HepG2 (cell line): ENCODE measurements around the gene TTC6. TPM values are rescaled to one million over a fixed set of nuclear protein-coding genes. Genes with fewer than 3 reads are reported as not detected.

Experiments used
- ATAC-seq: fragments of 200-7000 bp; cut with Tn5 transposase; 3 replicates; pipeline ENCODE4 v1.9.1; 2020; ENCODE audit warnings: mild to moderate bottlenecking, moderate library complexity
- BruUV-seq: library from RNA; stranded (reverse); fragments of 400-500 nt; replicated peaks from 2 replicates; lab custom pipeline; 2021; lab: Mats Ljungman, UMichigan
- CTCF ChIA-PET: fragments of 300-600 bp; formaldehyde crosslinking; extraction: SDS; loops from one replicate; lab custom pipeline; 2021; ENCODE audit warnings: low total read pairs, inconsistent platforms, low intra/inter-chr PET ratio; lab: Yijun Ruan, JAX
- POLR2A ChIA-PET: fragments of 350-600 bp; sonication (Branson Sonifier 250); formaldehyde crosslinking; loops from one replicate; lab custom pipeline; 2020; ENCODE audit warnings: antibody characterized with exemption, inconsistent platforms; lab: Yijun Ruan, JAX
- DNase-seq: peaks from one replicate; pipeline ENCODE4 v3.0.0-alpha.2; 2015; ENCODE audit warnings: low spot score
- FAIRE-seq: peaks from 3 replicates; lab custom pipeline; 2011; peaks lifted over from hg19 to GRCh38; lab: Jason Lieb, UNC
- H2AFZ ChIP-seq: one replicate; pipeline ENCODE4 v1.6.1; 2011; ENCODE audit warnings: low read length, inconsistent platforms
- H3K27ac ChIP-seq: fragments of 300-600 bp; 3 replicates; pipeline ENCODE4 v1.8.0; 2011; ENCODE audit warnings: mixed run types, mild to moderate bottlenecking, mixed read lengths, low read length, inconsistent platforms; ENCODE audit not compliant: insufficient read depth; ENCODE audit errors: extremely low read length
- H3K27me3 ChIP-seq, 2 experiments: fragments of 200-600 bp in 1 of 2; 2 replicates in 1 of 2; 3 replicates in 1 of 2; pipeline versions ENCODE4 v1.6.0 to v1.8.0; 2011; ENCODE audit warnings: low read length in 2 of 2, mild to moderate bottlenecking in 2 of 2, moderate library complexity in 2 of 2, inconsistent platforms in 1 of 2; ENCODE audit not compliant: insufficient read depth in 2 of 2, control insufficient read depth in 1 of 2
- H3K36me3 ChIP-seq, 2 experiments: fragments of 200-600 bp in 1 of 2; replicated peaks in 1 of 2; 2 replicates in 1 of 2; 3 replicates in 1 of 2; pipeline versions ENCODE4 v1.5.1 to v1.8.0; 2011; ENCODE audit warnings: low read length in 2 of 2, inconsistent platforms in 1 of 2; ENCODE audit not compliant: insufficient read depth in 2 of 2, control insufficient read depth in 1 of 2
- H3K4me1 ChIP-seq: 2 replicates; pipeline ENCODE4 v1.5.1; 2012; ENCODE audit warnings: low read length, inconsistent platforms; ENCODE audit not compliant: insufficient read depth
- H3K4me2 ChIP-seq: 2 replicates; pipeline ENCODE4 v1.6.0; 2011; ENCODE audit warnings: low read depth, low read length, inconsistent platforms
- H3K4me3 ChIP-seq, 3 experiments: fragments of 200-600 bp in 1 of 3; sonication (generic), shearing (Covaris generic) in 1 of 3; replicated peaks in 1 of 3; 2 replicates each; pipeline ENCODE4 v1.5.1; 2011 to 2016; ENCODE audit warnings: low read length in 3 of 3, inconsistent platforms in 2 of 3, low read depth in 2 of 3, mild to moderate bottlenecking in 2 of 3, control low read depth in 1 of 3, mixed read lengths in 1 of 3; ENCODE audit not compliant: insufficient read depth in 1 of 3
- H3K79me2 ChIP-seq: one replicate; pipeline ENCODE4 v1.6.1; 2011; ENCODE audit warnings: low read length, inconsistent platforms; ENCODE audit not compliant: insufficient read depth
- H3K9ac ChIP-seq: 2 replicates; pipeline ENCODE4 v1.6.0; 2011; ENCODE audit warnings: mild to moderate bottlenecking, low read depth, low read length, inconsistent platforms; ENCODE audit not compliant: insufficient read depth
- H3K9me3 ChIP-seq: 2 replicates; pipeline ENCODE4 v1.5.1; 2012; ENCODE audit warnings: mild to moderate bottlenecking, low read length
- H4K20me1 ChIP-seq: 2 replicates; pipeline ENCODE4 v1.6.0; 2011; ENCODE audit warnings: inconsistent platforms, mild to moderate bottlenecking, low read length, moderate library complexity; ENCODE audit not compliant: insufficient read depth
- EHMT2 ChIP-seq: fragments of 200-600 bp; sonication (generic); IDR thresholded peaks from 2 replicates; pipeline ENCODE4 v1.7.0; 2017; ENCODE audit warnings: antibody characterized with exemption, low read depth, low read length, borderline replicate concordance
- FOXK1 ChIP-seq: sonication (generic); formaldehyde crosslinking; IDR thresholded peaks from 2 replicates; pipeline ENCODE4 v1.4.0; 2020; ENCODE audit warnings: low read depth, missing genetic modification reagents, borderline replicate concordance
- GLI4 ChIP-seq: sonication (generic); formaldehyde crosslinking; IDR thresholded peaks from 2 replicates; pipeline ENCODE4 v1.5.1; 2020; ENCODE audit warnings: missing genetic modification reagents, mild to moderate bottlenecking, moderate library complexity, borderline replicate concordance
- SMYD3 ChIP-seq: sonication (generic); formaldehyde crosslinking; IDR thresholded peaks from 2 replicates; pipeline ENCODE4 v1.8.1; 2023; ENCODE audit warnings: mild to moderate bottlenecking, missing genetic modification reagents
- SNAI1 ChIP-seq: sonication (generic); formaldehyde crosslinking; IDR thresholded peaks from 2 replicates; pipeline ENCODE4 v1.5.0; 2020; ENCODE audit warnings: mild to moderate bottlenecking, missing genetic modification reagents, borderline replicate concordance
- ZBTB43 ChIP-seq: sonication (generic); formaldehyde crosslinking; conservative IDR thresholded peaks from 2 replicates; pipeline ENCODE4 v1.4.0; 2020; ENCODE audit warnings: missing genetic modification reagents
- ZFAT ChIP-seq: sonication (generic); formaldehyde crosslinking; conservative IDR thresholded peaks from 2 replicates; pipeline ENCODE4 v1.8.1; 2023; ENCODE audit warnings: missing genetic modification reagents, inconsistent platforms
- ZNF232 ChIP-seq: sonication (generic); formaldehyde crosslinking; IDR thresholded peaks from 2 replicates; pipeline ENCODE4 v1.4.0; 2020; ENCODE audit warnings: missing genetic modification reagents, borderline replicate concordance
- ZNF263 ChIP-seq: sonication (generic); formaldehyde crosslinking; IDR thresholded peaks from 2 replicates; pipeline ENCODE4 v1.4.0; 2020; ENCODE audit warnings: missing genetic modification reagents
- ZNF280D ChIP-seq: sonication (generic); formaldehyde crosslinking; IDR thresholded peaks from 2 replicates; pipeline ENCODE4 v1.5.1; 2020; ENCODE audit warnings: mild to moderate bottlenecking, missing genetic modification reagents
- ZNF431 ChIP-seq: sonication (generic); formaldehyde crosslinking; IDR thresholded peaks from 2 replicates; pipeline ENCODE4 v1.9.0; 2022; ENCODE audit warnings: missing genetic modification reagents, low read depth, mild to moderate bottlenecking, borderline replicate concordance
- ZNF44 ChIP-seq: sonication (generic); formaldehyde crosslinking; IDR thresholded peaks from 2 replicates; pipeline ENCODE4 v1.5.1; 2020; ENCODE audit warnings: mild to moderate bottlenecking, missing genetic modification reagents
- WGBS: methylation state at CpG from one replicate; pipeline ENCODE4 v1.1.6; 2017; ENCODE audit warnings: low lambda C conversion rate; 5-methylcytosine and 5-hydroxymethylcytosine counted together
- in situ Hi-C: cut with HindIII; loops from 2 replicates; pipeline ENCODE4 v1.10.0; 2017; ENCODE audit warnings: low pct_unique_long_range_greater_than_20kb; ENCODE audit not compliant: extremely low pct_ligation_motif_present
- intact Hi-C: fragments of 100-400 bp; cut with micrococcal nuclease; formaldehyde crosslinking; loops from one replicate; pipeline ENCODE4 v1.10.0; 2022; ENCODE audit not compliant: unreplicated experiment
- polyA plus RNA-seq, 8 experiments: library from polyadenylated mRNA; depleted of rRNA in 3 of 8; stranded (reverse) in 7 of 8; unstranded in 1 of 8; fragments of >200 nt; fragmentation: Illumina TruSeq in 4 of 8; extraction: Trizol in 4 of 8; gene quantifications; 2 replicates each; pipeline versions ENCODE4 v1.2.1 to v1.2.3, GENCODE V29; 2011 to 2016; ENCODE audit warnings: low read depth in 4 of 8, missing spikeins in 1 of 8, mixed read lengths in 1 of 8; ENCODE audit not compliant: insufficient read depth in 1 of 8
- total RNA-seq, 5 experiments: library from RNA; depleted of rRNA; stranded (reverse); fragments of >200 nt; fragmentation: Illumina TruSeq; extraction: Trizol; gene quantifications; 2 replicates each; pipeline ENCODE4 v1.2.3, GENCODE V29; 2016; ENCODE audit warnings: low read depth in 1 of 5
- TF ChIP-seq, protein P1 (sequence below): sonication (generic); formaldehyde crosslinking; IDR thresholded peaks from 2 replicates; pipeline ENCODE4 v1.5.0; 2020; ENCODE audit warnings: missing genetic modification reagents
- TF ChIP-seq, protein P2 (sequence below): IDR thresholded peaks from 2 replicates; pipeline ENCODE4 v1.6.1; 2016; ENCODE audit warnings: low read depth

The TTC6 gene
- total and polyA plus RNA-seq, 2 of the 13 experiments (the other 11 are each of a cell fraction or from before 2014, with no cell fraction given) = 9.3 to 27.4 TPM

DNA sequence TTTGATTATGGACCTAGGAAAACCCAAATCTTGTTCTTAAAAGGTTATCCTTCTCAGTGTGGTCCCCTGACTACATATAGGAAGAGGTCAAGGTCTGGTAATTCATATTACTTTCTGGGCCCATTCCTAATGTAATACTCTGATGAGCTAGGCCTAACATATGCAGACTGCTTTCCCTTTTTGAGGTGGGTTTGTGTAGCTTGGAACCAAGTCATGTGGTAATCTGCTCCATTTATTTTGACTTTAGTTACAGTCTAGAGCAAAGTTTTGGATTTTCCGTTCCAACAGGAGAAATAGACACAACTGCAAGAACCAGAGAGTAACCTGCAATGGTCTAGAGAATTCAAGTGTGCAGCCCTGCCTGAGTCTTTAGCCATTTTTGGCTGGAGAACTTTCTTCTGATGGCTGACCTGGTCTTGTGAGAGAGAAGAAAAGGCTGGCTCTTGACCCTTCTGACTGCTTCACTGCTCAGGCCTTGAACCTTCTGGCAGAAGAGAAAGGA, 22.5 kb downstream of the TTC6 start (continued):
- no peak for TF ChIP-seq ZNF263 (CRISPR knock-in tag)
- TF ChIP-seq, protein P1, sequence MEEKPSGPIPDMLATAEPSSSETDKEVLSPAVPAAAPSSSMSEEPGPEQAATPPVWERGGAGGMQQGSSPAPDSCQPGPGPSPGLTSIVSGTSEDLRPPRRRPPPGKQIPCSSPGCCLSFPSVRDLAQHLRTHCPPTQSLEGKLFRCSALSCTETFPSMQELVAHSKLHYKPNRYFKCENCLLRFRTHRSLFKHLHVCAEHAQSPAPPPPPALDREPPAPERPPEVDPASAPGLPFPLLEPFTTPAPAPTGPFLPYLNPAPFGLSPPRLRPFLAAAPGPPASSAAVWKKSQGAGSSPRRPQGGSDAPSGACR (CRISPR knock-in tag) = no peak
- no peak for TF ChIP-seq SMYD3 (CRISPR knock-in tag)
- TF ChIP-seq ZNF280D (CRISPR knock-in tag) = no peak
- 0 out of 2 replicates have a peak, but pooled peaks have one; percentile 61 for TF ChIP-seq ZNF44 (CRISPR knock-in tag)
- TF ChIP-seq GLI4 (CRISPR knock-in tag) = peak; percentile 51; the same call in 1 of the 2 replicates

- POLR2A ChIA-PET = interaction anchor here (0.7 to 2.6 kb wide), 5 partner anchors 7 to 247 kb away, joined by 3 to 14 read pairs (median 3); partner anchors contain the start of genes FOXA1 and TTC6
- no peak for FAIRE-seq
- Histone ChIP-seq H3K4me1 (peaks cover 36% of the 10 kb centered on the region), H3K9ac (no peak overlapping the region), H4K20me1 (no peaks in the 10 kb centered on the region), H2AFZ (no peak overlapping the region), H3K4me3 (no peak overlapping the region), H3K9me3 (peaks cover 22% of the 10 kb centered on the region), H3K4me2 (no peak overlapping the region), H3K27ac (peak overlapping the region; percentile 14), H3K36me3 (peaks cover 0 to 6% of the 10 kb centered on the region in 2 experiments; a peak in 3 of 5 replicates), H3K79me2 (no peaks in the 10 kb centered on the region), H3K27me3 (no peaks in the 10 kb centered on the region)
- in situ Hi-C loops = no loop called here
- intact Hi-C loops = no loop called here
- DNase-seq = peak; percentile 50
- peak; percentile 26; the same call in 2 of the 3 replicates for ATAC-seq
- no TSS peak for BruUV-seq
- CTCF ChIA-PET = no interaction called here
- 99% methylated on average over 1 of the region's 1 CpG for WGBS
- peak; percentile 62; the same call in 1 of the 2 replicates for TF ChIP-seq ZNF232 (CRISPR knock-in tag)
- 0 out of 2 replicates have a peak, but pooled peaks have one; percentile 52 for TF ChIP-seq ZFAT (CRISPR knock-in tag)
- TF ChIP-seq ZNF431 = no peak
- peak; percentile 42; the same call in 1 of the 2 replicates for TF ChIP-seq EHMT2
- 0 out of 2 replicates have a peak, but pooled peaks have one; percentile 35 for TF ChIP-seq ZBTB43 (CRISPR knock-in tag)
- no peak for TF ChIP-seq FOXK1 (CRISPR knock-in tag)
- no peak for TF ChIP-seq SNAI1 (CRISPR knock-in tag)
- TF ChIP-seq, protein P2, sequence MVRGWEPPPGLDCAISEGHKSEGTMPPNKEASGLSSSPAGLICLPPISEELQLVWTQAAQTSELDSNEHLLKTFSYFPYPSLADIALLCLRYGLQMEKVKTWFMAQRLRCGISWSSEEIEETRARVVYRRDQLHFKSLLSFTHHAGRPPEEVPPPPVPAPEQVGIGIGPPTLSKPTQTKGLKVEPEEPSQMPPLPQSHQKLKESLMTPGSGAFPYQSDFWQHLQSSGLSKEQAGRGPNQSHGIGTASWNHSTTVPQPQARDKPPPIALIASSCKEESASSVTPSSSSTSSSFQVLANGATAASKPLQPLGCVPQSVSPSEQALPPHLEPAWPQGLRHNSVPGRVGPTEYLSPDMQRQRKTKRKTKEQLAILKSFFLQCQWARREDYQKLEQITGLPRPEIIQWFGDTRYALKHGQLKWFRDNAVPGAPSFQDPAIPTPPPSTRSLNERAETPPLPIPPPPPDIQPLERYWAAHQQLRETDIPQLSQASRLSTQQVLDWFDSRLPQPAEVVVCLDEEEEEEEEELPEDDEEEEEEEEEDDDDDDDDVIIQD (CRISPR knock-in tag) = 0 out of 2 replicates have a peak, but pooled peaks have one; percentile 21
Observed at GRCh38 chr14:37618498-37619028, 23.1 kb downstream of the TTC6 start.
